Measurements from ENCODE around the gene SLC9A2. TPM values are rescaled to one million over a fixed set of nuclear protein-coding genes. Genes with fewer than 3 reads are reported as not detected.

SLC9A2 gene
- total RNA-seq, 1 donor from 2014 or later: not detected

DNA sequence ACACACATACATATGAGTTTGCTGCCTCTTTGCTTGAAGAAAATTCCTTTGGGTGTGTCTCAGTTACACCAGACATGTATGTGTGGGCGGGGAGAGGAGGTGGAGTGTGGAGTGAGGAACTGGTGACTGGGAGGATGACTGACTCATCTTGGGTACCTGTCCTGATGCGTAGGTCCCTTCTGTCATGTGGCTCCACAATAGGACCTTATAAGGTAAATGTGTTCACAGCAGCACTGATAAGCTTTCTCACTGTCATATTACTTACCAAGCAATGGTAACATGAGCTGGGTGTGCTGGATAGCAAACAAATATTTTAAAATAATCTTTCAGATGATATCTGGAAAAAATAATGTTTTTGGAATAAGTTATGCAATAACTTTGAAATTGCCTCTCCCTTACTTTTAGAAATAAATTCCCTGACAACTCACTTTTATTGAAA is 45.1 kb downstream of the SLC9A2 start:
- no peak for DNase-seq
- ATAC-seq (ENCODE audit: poor library complexity): no peak
- intact Hi-C loops (cut with DNase I): no loop called here

DNA sequence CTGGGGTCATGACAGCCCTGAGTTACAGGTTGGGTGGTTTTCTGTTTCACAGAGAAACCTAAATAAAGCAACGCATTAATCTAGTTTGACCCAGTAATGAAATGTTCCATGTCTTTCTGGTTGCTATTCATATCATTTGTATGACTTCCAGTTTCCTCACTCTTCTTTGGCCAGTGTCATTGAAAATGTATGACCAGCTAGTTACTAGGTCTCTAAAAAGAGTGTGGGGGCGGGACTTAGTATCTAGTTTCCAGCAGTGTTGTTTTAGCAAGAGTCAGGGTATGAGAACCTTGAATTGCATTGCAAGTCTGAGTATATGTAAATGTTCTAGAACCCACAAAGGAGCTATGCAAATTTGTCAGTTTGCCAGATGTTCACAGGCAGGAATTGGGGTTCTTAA is 47.7 kb downstream of the SLC9A2 start:
- intact Hi-C loops (cut with DNase I): no loop called here
- no peak for ATAC-seq (ENCODE audit: poor library complexity)
- DNase-seq: no peak

DNA sequence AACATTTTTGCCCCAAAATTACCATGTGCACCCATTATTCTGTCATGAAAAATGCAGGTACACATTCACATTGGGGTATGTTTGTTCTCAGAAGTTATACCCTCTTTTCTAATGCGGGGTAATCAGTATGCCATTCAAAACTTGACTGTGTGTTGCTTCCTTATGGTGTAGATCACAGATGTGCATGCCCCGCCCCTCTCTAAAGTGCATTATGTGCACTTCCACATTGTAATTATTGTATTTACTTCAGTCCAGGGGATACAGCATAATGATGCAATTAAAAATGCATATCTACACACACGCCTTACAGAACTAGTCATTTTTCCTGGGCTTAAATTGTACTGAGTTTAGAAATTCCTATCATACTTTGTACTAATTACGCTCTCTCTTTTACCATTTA is 48.8 kb downstream of the SLC9A2 start:
- intact Hi-C loops (cut with DNase I): no loop called here
- DNase-seq (no peak), ATAC-seq (ENCODE audit: poor library complexity) (no peak)

DNA sequence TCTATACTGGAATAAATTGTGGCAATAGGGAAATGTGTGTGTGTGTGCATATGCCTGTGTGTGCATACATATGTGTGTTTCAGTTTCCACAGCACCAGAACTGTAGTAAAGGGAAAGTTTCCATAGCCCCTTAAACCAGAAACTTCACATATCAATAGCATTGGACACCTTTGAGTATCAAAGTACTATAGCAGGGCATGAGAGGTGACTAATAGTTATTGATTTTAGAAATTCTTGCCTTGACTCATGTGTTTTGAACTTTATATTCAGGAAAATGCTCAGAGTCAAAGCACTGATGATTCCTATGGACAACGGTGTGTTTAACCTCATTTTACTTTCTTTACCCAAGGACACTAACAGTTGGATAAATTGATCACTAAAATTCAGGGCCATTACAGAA is 50.0 kb downstream of the SLC9A2 start:
- no peak for ATAC-seq (ENCODE audit: poor library complexity)
- no peak for DNase-seq
- intact Hi-C loops (cut with DNase I): no loop called here

DNA sequence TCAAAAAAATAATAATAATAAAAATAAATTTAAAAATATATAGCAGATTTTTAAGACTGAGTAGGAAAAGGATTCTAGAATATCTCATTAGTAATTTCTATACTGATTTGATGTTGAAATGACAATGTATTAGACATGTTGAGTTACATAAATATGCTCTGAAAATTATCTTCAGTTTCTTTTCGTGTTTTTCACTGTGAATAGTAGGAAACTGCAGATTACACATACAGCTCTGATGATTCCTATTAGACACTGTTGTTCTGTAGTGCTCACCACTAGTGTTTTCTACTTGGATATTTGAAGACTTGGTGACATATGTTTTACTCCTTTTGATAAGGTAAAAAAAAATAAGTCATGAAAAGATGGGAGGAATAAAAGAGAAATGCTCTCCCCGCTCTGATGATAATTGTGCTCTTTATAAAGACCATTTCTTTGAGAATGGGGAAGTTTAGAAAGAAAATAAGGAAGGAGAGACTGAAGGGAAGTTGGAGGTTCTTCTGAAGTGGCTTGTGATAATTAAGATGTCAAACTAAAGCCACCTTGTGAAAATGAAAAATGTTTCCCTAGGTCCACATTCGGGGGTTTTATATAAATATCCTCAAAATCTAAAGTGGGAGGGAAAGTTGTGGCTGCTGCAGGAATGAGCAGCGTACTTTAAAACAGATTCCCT is 52.9 kb downstream of the SLC9A2 start:
- intact Hi-C loops (cut with DNase I): no loop called here
- DNase-seq: no peak
- ATAC-seq (ENCODE audit: poor library complexity): no peak

DNA sequence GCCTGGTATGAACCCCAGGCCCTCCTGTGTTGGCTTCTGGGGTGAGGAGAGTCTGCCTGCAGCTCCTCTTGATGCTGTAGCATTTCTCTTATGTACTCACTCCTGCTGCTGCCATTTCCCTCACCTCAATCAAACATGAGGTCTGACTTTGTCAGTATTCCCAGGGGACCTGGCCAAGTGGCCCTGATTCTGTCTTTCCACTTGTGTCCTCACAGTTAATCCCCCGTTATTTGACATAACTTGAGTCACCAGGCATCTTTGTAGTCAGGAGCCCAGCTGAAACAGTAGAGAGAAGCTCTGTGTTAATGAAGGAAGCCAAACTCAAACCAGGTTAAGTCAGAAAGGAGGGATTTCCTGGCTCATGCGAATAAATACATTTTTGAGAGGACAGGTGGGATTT is 55.0 kb downstream of the SLC9A2 start:
- intact Hi-C loops (cut with DNase I): no loop called here
- ATAC-seq (ENCODE audit: poor library complexity): no peak
- DNase-seq: no peak

DNA sequence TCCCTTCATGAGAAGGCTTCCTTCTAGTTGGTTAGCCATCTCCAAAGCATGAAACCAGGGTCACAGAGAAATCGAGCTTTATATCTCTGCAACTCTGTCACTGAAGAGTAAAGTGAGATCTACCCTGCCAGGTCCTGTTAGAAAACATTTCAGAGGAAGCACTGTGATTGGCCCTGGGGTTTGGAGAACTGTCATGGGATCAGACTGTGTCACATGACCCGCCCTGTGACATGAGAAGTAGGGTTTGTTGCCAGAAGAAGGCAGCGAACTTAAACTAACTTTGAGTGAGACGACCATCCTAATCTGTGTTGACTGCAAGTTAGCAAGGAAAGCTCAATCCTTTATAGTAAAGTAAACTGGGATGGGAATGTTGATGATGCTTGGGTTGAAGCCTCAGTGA is 55.5 kb downstream of the SLC9A2 start:
- intact Hi-C loops (cut with DNase I): no loop called here
- ATAC-seq (ENCODE audit: poor library complexity) (no peak), DNase-seq (no peak)

DNA sequence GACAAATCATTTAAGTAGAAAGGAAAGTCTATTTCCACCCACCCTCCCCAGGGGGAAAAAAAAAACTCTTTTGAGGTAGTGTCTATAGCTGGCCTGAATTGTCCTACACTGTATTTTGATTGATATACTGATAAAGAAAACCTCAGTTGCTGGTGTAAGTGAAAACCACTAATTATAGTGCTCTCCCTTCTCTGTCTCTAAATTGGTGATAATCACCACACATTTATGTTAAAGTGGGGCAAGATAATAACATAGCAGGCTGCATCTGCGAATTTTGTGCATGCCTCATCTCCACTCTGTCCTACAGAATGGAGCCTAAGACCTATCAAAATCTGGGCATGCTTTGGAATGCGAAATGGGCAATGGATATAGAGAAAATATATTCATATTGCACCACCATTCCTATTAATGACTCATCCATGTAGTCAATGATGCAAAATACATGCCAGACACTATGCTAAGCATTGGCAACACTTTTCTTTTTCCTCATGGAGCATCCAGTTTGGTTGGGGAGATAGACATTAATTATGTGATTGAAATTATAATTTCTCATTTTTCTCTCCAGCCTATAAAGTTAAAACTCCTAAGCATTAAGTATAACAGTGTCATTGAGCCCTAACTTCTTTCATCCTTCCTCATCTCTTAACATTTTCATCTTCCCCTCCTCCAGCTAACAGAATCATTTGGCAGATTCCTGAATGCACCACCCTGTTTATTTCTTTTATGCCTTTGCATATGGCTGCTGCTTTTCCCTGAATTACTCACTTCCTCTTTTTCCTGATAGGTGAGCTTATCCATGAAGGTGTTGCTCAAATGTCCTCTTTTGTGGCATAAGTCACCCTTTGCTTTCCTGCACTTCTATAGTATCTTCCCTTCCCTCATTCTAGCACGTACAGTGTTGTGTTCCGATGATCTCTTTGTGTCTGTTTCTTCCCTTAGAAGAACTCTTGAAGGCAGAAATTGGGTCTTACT is 58.2 kb downstream of the SLC9A2 start:
- no peak for DNase-seq
- intact Hi-C loops (cut with DNase I): no loop called here
- ATAC-seq (ENCODE audit: poor library complexity): no peak

DNA sequence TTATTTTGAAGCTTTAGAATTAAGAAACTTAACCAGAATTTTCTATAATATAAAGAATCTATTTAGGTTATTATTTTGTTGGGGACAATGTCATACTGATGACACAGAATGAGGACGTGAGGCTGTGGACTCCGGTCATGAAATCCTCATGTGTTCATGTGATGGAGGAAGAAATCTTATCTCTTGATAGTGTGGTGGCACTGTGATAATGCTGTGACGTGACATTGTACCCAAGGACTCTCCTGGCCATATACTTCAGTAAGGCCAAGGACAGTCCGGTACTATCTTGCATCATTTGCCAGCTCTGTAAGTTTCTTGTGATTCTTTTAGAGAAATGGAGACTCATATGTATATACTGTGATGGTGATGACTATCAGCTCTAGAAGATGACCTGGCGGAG is 59.1 kb downstream of the SLC9A2 start:
- no peak for ATAC-seq (ENCODE audit: poor library complexity)

DNA sequence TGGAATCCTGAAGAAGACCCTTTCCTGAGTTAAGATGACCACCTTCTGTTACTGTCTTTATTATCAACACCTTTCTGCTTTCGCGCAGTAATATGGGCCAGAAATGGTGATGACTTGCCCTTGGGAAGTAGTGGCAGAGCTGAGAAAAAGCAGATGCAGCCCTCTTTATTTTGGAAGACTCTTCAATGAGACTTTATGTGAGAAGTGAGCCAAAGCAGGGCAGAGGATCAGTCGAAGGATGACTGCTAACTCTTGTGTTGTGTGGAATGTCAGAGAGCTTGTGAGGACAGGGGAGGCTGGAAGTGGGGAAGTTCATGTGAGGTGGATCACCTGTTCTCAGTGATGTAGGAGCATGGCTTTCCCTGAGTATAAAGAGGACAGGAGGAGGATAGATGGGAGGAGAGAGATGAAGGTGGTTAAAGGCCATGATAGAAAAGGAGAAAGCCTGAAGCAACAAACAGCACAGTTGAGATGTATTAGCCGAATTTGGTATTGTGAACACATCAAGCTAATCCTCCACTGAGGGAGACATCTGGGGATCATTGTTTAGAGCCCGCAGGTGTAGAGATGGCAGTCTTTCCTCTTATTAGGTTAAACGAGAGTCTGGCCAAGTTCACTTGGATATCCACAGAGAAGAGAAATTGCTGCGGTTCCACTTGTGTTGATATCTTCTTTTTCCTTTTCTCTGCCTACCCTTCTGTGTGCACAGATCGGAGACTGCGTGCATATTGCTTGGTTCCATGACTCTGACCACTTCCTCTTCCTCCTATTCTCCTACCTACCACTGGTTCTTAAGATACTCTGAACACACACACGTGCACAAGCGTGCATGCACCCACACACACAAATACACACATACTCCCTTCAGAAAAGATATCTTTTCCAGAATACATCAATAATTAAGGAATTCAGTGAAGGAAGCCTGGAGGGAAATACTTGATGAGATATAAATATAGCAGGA is 67.4 kb downstream of the SLC9A2 start:
- no peak for ATAC-seq (ENCODE audit: poor library complexity)
- no peak for DNase-seq
- intact Hi-C loops (cut with DNase I): no loop called here

More for the DNA sequence above, 59.1 kb downstream of the SLC9A2 start:
- intact Hi-C loops (cut with DNase I): no loop called here
- no peak for DNase-seq

DNA sequence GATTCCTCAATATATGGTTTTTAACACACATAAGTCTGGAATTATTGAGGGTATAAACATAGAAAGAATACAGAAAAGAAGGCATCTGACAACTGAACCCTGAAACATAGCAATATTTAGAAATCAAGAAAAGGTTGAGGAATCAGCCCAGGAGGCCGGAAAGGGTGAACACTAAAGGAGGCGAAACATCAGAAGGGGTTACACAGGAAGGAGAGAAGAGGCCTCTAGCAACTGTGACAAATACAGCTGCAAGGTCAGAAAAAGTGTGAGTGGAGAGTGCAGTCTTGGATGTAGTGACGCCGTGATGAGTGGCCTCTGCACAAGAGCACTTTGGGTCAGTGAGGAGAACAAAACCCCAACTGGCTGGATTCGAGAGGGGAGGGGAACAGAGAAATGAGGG is 70.7 kb downstream of the SLC9A2 start:
- intact Hi-C loops (cut with DNase I): no loop called here
- ATAC-seq (ENCODE audit: poor library complexity) (no peak), DNase-seq (no peak)

DNA sequence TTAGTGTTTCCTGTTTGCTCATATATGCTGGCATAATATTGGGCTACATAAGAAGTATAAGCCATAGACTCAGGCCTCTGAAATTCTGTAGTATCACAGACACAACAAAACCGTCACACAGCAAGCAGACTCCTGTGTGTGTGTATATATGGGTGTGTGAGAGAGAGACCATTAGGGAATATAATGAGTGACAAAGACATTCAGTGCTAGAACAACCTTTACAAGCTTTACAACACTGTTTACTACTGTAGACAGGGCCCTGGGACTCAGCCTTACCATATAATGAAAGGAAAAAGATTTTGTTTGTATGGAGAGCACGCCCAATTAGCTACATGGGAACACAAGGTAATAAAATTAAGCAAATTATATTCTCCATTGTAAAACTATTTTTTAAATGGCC is 77.1 kb downstream of the SLC9A2 start:
- DNase-seq (no peak), ATAC-seq (ENCODE audit: poor library complexity) (no peak)
- intact Hi-C loops (cut with DNase I): no loop called here

DNA sequence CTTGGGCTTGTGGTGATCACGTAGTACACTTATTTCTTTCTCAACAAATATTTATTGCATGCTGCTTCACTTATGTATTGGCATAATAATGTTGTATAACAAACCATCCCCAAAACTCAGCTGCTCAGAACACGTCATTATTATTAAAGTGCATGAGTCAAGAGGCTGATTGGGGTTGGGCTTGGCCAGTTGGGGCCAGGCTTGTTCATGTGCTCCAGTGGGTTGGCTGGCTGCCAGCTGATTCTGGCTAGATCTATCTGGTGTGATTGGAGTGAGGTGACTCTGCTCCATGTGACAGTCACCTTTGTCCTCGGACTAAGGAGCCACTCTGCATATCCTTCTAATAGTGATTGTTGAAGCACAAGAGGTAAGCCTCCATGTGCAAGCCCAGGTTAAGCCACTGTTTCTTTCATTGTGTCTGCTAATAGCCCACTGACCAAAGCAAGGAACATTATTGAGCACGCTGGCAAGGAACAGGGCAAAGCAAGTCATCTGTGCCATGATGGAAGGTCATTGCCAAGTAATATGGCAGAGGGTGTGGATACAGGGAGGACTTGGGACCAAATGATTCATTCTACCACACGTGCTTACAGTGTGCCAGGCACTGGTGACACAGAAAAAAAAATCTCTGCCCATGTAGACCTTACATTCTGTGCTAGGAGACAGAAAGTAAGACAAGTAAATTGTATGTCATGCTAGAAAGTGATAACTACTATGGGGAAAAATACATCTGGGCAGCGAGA is 79.2 kb downstream of the SLC9A2 start:
- no peak for ATAC-seq (ENCODE audit: poor library complexity)
- DNase-seq: no peak
- intact Hi-C loops (cut with DNase I): no loop called here

DNA sequence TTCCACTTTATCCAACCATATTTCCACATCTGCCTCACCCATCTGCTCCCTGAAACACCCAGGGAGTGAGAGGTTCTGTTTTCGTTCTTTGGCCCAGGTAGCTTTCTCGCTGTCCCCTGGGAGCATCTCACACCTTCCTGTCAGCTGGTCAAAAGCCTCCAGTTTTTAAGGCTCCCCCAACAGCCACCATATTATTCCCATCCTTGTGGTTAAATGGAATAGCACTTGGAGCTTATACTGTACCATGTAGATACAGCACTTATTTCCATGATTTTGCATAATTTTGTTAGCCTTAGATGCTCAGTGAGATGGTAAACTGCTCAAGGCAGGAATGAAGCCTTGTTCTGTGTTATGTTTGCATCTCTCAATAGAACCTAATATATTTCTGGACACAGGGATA is 84.0 kb downstream of the SLC9A2 start:
- intact Hi-C loops (cut with DNase I): loop anchor here (5.0 kb wide), 1 partner anchor 231 kb away; the partner anchor contains the start of gene SLC9A4
- DNase-seq (no peak), ATAC-seq (ENCODE audit: poor library complexity) (no peak)

DNA sequence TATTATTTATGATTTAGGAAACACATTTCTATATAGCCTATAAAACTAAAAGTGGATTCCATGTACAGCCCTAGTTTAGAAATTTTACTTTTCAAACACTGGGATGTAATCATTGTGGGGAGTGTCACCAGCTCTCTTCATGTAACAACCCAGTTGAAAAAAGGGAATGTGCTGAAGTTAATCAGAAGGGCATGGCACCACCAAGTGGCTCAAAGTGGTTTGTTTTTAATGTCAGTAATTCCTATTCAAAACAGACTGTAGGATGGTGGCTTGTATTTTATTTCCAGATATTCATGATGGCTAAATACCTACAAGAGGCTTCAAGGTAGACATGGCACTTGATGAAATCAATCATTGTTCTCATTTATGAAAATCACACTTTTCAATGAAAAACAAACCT is 84.4 kb downstream of the SLC9A2 start:
- peak; percentile 83 for ATAC-seq (ENCODE audit: poor library complexity)
- intact Hi-C loops (cut with DNase I): loop anchor here (5.0 kb wide), 1 partner anchor 231 kb away; the partner anchor contains the start of gene SLC9A4
- no peak for DNase-seq

DNA sequence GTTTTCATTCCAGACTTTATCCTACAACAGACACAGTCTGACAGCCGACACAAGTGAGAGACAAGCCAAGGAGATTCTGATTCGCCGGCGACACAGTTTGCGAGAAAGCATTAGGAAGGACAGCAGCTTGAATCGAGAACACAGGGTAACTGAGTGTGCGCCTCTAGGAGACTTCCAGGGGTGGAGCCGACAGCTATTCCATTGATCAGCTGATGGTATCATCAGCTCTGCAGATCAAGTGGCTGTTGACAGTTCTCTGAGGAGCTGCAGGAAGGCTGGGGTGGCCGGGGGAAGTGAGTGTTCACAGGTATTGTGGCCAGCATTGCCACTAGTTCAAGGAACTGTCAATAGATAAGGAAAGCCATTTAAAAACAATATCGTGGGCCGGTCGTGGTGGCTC is 85.2 kb downstream of the SLC9A2 start:
- intact Hi-C loops (cut with DNase I): loop anchor here (5.0 kb wide), 1 partner anchor 232 kb away; the partner anchor contains the start of gene SLC9A4
- DNase-seq (no peak), ATAC-seq (ENCODE audit: poor library complexity) (peak; percentile 46)

DNA sequence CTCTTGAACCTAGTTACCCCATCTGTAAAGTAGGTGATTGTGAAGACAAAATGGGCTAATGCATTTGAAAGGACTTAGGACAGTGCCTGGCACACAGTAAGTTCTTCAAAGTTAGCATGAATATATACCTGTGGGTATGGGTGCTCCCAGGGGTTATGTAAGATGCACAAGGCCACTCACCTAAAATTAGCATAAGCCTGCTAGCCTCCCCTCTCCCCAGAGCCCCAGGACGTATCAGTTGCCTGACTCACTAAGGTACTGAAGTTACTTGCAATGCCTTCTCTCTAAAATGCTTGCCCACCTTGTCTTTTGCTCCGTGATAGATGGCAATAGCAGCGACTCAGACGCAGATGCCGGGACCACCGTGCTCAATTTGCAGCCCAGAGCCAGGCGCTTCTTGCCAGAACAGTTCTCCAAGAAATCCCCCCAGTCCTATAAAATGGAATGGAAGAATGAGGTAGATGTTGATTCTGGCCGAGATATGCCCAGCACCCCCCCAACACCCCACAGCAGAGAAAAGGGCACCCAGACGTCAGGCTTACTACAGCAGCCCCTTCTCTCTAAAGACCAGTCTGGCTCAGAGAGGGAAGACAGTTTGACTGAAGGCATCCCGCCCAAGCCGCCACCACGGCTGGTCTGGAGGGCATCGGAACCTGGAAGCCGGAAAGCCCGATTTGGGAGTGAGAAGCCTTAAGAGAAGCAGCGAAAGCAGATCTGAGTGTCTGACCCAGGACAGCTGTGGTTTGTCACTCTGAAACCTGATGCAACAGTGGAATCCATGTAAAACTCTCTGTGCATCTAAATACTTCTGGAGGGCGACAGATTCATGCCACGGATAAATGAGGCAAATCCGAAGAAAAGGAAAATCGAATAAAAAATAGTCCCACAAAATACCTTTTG is 88.7 kb downstream of the SLC9A2 start:
- intact Hi-C loops (cut with DNase I): no loop called here
- no peak for ATAC-seq (ENCODE audit: poor library complexity)
- DNase-seq: no peak
